Upper lobe of right lung (tissue), 1 donor: ENCODE data around the gene SMIM35. TPM values are rescaled to one million over a fixed set of nuclear protein-coding genes. Genes with fewer than 3 reads are reported as not detected.
"Not testable (repeated sequence)": the region's sequence is repeated elsewhere in the genome, so short reads cannot be mapped to it uniquely, and the experiment has no call there.

ENCODE experiments used
- ATAC-seq: fragments of 200-7000 bp; cut with Tn5 transposase; one replicate; pipeline ENCODE4 v1.9.1; 2020; ENCODE audit warnings: mild to moderate bottlenecking, moderate library complexity
- DNase-seq: peaks from one replicate; pipeline ENCODE4 v3.0.0-alpha.2; 2020
- H3K27ac ChIP-seq: fragments of 200-600 bp; one replicate; pipeline ENCODE4 v1.8.0; 2022
- H3K27me3 ChIP-seq: fragments of 200-600 bp; one replicate; pipeline ENCODE4 v1.8.0; 2022; ENCODE audit warnings: mild to moderate bottlenecking
- H3K36me3 ChIP-seq: fragments of 200-600 bp; one replicate; pipeline ENCODE4 v1.8.0; 2022
- H3K4me1 ChIP-seq: fragments of 200-600 bp; one replicate; pipeline ENCODE4 v1.8.0; 2022
- H3K4me3 ChIP-seq: fragments of 200-600 bp; one replicate; pipeline ENCODE4 v1.8.0; 2022; ENCODE audit warnings: mild to moderate bottlenecking
- H3K9me3 ChIP-seq: fragments of 200-600 bp; one replicate; pipeline ENCODE4 v1.8.0; 2022
- CTCF ChIP-seq: fragments of 200-600 bp; IDR thresholded peaks from one replicate; pipeline ENCODE4 v1.8.0; 2022; ENCODE audit warnings: antibody characterized with exemption
- intact Hi-C: fragments of 100-400 bp; cut with DNase I; formaldehyde crosslinking; loops from one replicate; pipeline ENCODE4 v1.11.0; 2022
- total RNA-seq: library from RNA; stranded (reverse); fragmentation: NEBNext Ultra II Directional; extraction: Animal tissue kit (Norgen Biotek cat#: 25700); gene quantifications from one replicate; pipeline ENCODE4 v1.2.1, GENCODE V29; 2021
- donor health status: DM: no; HTN: yes; CAD: no; lungs with severe emphysema.

SMIM35 gene
- total RNA-seq, 1 donor from 2014 or later, result not detected

- peaks cover 9% of the 10 kb centered on the region for H3K4me1 ChIP-seq
- no peaks in the 10 kb centered on the region for H3K36me3 ChIP-seq
- no peak overlapping the region for H3K27ac ChIP-seq
- intact Hi-C loops, result no loop called here
- no peaks in the 10 kb centered on the region for H3K9me3 ChIP-seq
- ATAC-seq, result no peak
- no peak for DNase-seq
- H3K27me3 ChIP-seq, result no peaks in the 10 kb centered on the region
- no peak overlapping the region for H3K4me3 ChIP-seq
- no peak for TF ChIP-seq CTCF
Measured at GRCh38 chr11:117983163-117983475, 103.6 kb downstream of the SMIM35 start.

GRCh38 chr11:117980720-117981119 is 106.0 kb downstream of the SMIM35 start:
- Histone ChIP-seq H3K4me1 (peaks cover 9% of the 10 kb centered on the region), H3K4me3 (no peak overlapping the region), H3K36me3 (no peaks in the 10 kb centered on the region), H3K27ac (no peak overlapping the region), H3K27me3 (no peaks in the 10 kb centered on the region), H3K9me3 (no peaks in the 10 kb centered on the region)
- intact Hi-C loops, result no loop called here
- TF ChIP-seq CTCF, result no peak
- peak; percentile 58 for ATAC-seq
- no peak for DNase-seq

DNA sequence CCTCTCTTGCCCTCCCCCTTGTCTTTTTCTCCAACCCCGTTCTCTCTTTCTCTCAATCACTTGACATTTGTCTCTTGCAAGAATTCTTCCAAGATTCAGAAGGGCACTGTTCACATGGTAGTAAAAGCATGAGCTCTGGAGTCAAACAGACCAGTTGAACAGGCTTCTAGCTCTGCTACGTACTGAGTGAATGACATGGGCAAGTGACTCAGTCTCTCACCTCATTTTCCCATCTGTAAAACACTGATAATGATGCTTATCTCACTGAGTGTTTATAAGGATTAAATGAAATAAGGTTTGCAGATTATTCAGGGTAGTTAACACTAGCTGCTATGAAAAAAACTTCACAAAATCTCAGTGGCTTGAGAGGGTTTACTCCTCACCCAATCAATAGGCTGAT is 106.5 kb downstream of the SMIM35 start:
- Histone ChIP-seq H3K9me3 (no peaks in the 10 kb centered on the region), H3K4me3 (no peak overlapping the region), H3K36me3 (no peaks in the 10 kb centered on the region), H3K27me3 (no peaks in the 10 kb centered on the region), H3K27ac (no peak overlapping the region), H3K4me1 (peaks cover 9% of the 10 kb centered on the region)
- DNase-seq (no peak), ATAC-seq (no peak)
- intact Hi-C loops, result no loop called here
- TF ChIP-seq CTCF, result no peak

- Histone ChIP-seq H3K9me3 (no peaks in the 10 kb centered on the region), H3K4me1 (peaks cover 9% of the 10 kb centered on the region), H3K36me3 (no peaks in the 10 kb centered on the region), H3K27ac (peak overlapping the region; percentile 42), H3K27me3 (no peaks in the 10 kb centered on the region), H3K4me3 (no peak overlapping the region)
- ATAC-seq (peak; percentile 92), DNase-seq (no peak)
- no peak for TF ChIP-seq CTCF
- intact Hi-C loops, result no loop called here
Measured at GRCh38 chr11:117979481-117980211, 107.1 kb downstream of the SMIM35 start.

DNA sequence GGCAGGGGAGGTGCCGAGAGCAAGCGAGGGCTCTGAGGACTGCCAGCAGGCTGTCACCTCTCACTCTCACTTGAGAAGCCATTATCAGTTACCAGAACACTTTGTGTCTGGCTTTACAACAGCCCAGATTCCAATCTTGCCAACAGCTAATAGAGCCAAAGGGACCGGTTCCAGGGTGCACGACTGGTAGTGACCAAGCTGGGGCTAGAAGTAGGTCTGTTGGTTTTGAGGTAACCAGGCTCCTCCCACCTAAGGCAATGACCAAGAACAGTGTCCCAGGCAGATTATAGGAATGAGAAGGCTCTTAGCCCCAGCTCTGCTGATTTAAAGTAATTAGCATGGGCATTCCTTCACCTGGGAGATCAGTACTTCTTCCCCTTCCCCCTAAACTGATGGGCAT is 107.8 kb downstream of the SMIM35 start:
- Histone ChIP-seq H3K36me3 (no peaks in the 10 kb centered on the region), H3K4me3 (no peak overlapping the region), H3K9me3 (no peaks in the 10 kb centered on the region), H3K27ac (no peak overlapping the region), H3K4me1 (peaks cover 13% of the 10 kb centered on the region), H3K27me3 (no peaks in the 10 kb centered on the region)
- DNase-seq (no peak), ATAC-seq (no peak)
- TF ChIP-seq CTCF, result no peak
- intact Hi-C loops, result no loop called here

DNA sequence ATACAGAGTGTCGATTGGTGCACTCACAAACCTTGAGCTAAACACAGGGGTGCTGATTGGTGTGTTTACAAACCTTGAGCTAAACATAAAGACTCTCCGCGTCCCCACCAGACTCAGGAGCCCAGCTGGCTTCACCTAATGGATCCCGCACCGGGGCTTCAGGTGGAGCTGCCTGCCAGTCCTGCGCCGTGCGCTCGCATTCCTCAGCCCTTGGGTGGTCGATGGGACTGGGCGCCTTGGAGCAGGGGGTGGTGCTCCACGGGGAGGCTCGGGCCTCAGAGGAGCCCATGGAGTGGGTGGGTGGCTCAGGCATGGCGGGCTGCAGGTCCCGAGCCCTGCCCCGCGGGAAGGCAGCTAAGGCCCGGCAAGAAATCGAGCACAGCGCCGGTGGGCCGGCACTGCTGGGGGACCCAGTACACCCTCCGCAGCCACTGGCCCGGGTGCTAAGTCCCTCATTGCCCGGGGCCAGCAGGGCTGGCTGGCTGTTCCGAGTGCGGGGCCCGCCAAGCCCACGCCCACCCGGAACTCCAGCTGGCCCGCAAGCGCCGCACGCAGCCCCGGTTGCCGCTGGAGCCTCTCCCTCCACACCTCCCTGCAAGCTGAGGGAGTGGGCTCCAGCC is 108.4 kb downstream of the SMIM35 start:
- H3K27me3 ChIP-seq, H3K36me3 ChIP-seq, H3K27ac ChIP-seq, intact Hi-C loops, H3K4me3 ChIP-seq, H3K9me3 ChIP-seq, ATAC-seq, DNase-seq: not testable (repeated sequence)
- peaks cover 19% of the 10 kb centered on the region for H3K4me1 ChIP-seq

- intact Hi-C loops, ATAC-seq, H3K4me3 ChIP-seq, H3K27me3 ChIP-seq, H3K27ac ChIP-seq, H3K9me3 ChIP-seq, DNase-seq, H3K36me3 ChIP-seq: not testable (repeated sequence)
- peaks cover 26% of the 10 kb centered on the region for H3K4me1 ChIP-seq
Measured at GRCh38 chr11:117977612-117978264, 109.0 kb downstream of the SMIM35 start.
